K562 (cell line): ENCODE data around the gene PIGQ. TPM values are rescaled to one million over a fixed set of nuclear protein-coding genes. Genes with fewer than 3 reads are reported as not detected.

Experiments used
- ARID2 ChIP-seq: fragments of 450-650 bp; IDR thresholded peaks from 2 replicates; pipeline ENCODE4 v1.6.1; 2017; ENCODE audit warnings: antibody characterized with exemption, mild to moderate bottlenecking
- BDP1 ChIP-seq: IDR thresholded peaks from 3 replicates; pipeline ENCODE4 v1.6.1; 2011; ENCODE audit not compliant: insufficient read length, insufficient read depth
- CEBPG ChIP-seq, 3 experiments: fragments of 200-800 bp in 1 of 3; sonication (Bioruptor generic) in 1 of 3; sonication (generic) in 1 of 3; formaldehyde crosslinking in 1 of 3; IDR thresholded peaks in 2 of 3; conservative IDR thresholded peaks in 1 of 3; 2 replicates each; pipeline versions ENCODE4 v1.6.1 to v1.8.0; 2016 to 2022; ENCODE audit warnings: missing compliant biosample characterization in 2 of 3, missing genetic modification characterization in 2 of 3, mild to moderate bottlenecking in 1 of 3, missing genetic modification reagents in 1 of 3
- CTBP1 ChIP-seq: fragments of 450-650 bp; IDR thresholded peaks from 2 replicates; pipeline ENCODE4 v1.6.1; 2016; ENCODE audit warnings: borderline replicate concordance
- ETS2 ChIP-seq: IDR thresholded peaks from 2 replicates; pipeline ENCODE4 v1.6.1; 2016; ENCODE audit warnings: borderline replicate concordance, missing genetic modification characterization, mild to moderate bottlenecking, moderate library complexity, missing compliant biosample characterization; ENCODE audit not compliant: poor library complexity, severe bottlenecking
- KHSRP ChIP-seq: fragments of 450-650 bp; IDR thresholded peaks from 2 replicates; pipeline ENCODE4 v1.6.1; 2017
- POLR2G ChIP-seq: fragments of 200-400 bp; formaldehyde crosslinking; IDR thresholded peaks from 2 replicates; pipeline ENCODE4 v1.6.1; 2017; ENCODE audit warnings: low read depth, mild to moderate bottlenecking, antibody characterized with exemption, low read length, moderate library complexity
- TCF7 ChIP-seq: sonication (generic); IDR thresholded peaks from 2 replicates; pipeline ENCODE4 v1.6.1; 2016; ENCODE audit warnings: antibody characterized with exemption, borderline replicate concordance
- WHSC1 ChIP-seq: IDR thresholded peaks from one replicate; pipeline ENCODE4 v1.6.1; 2012; ENCODE audit warnings: low read length, control low read depth, inconsistent platforms
- ZBTB7A ChIP-seq: IDR thresholded peaks from 2 replicates; pipeline ENCODE4 v1.6.1; 2011; ENCODE audit warnings: low read depth, mild to moderate bottlenecking, low read length, moderate library complexity, borderline replicate concordance; ENCODE audit not compliant: control insufficient read depth
- ZEB2 ChIP-seq: fragments of 450-650 bp; IDR thresholded peaks from 2 replicates; pipeline ENCODE4 v1.6.1; 2016
- ZNF24 ChIP-seq: fragments of 450-650 bp; IDR thresholded peaks from 2 replicates; pipeline ENCODE4 v1.6.1; 2016
- ZNF75A ChIP-seq: fragments of 450-650 bp; formaldehyde crosslinking; IDR thresholded peaks from 2 replicates; pipeline ENCODE4 v1.4.0; 2020; ENCODE audit warnings: mild to moderate bottlenecking
- polyA plus RNA-seq, 8 experiments: library from polyadenylated mRNA; depleted of rRNA in 4 of 8; stranded (reverse) in 5 of 8; unstranded in 3 of 8; fragments of >200 nt; fragmentation: Nextera tagmentation in 2 of 8; fragmentation: Illumina TruSeq in 1 of 8; extraction: Ambion mirVana in 2 of 8; extraction: Trizol in 1 of 8; gene quantifications; 2 replicates each; pipeline versions ENCODE4 v1.2.1 to v1.2.3, GENCODE V29; 2011 to 2014; ENCODE audit warnings: inconsistent platforms in 1 of 8, missing spikeins in 1 of 8
- total RNA-seq, 7 experiments: library from RNA; depleted of rRNA in 6 of 7; stranded (reverse); fragments of >200 nt in 6 of 7; fragmentation: Illumina TruSeq in 2 of 7; extraction: Trizol in 2 of 7; gene quantifications; 2 replicates each; pipeline versions ENCODE4 v1.2.1 to v1.2.3, GENCODE V29; 2011 to 2021; ENCODE audit warnings: low replicate concordance in 1 of 7
- TF ChIP-seq, protein P1 (sequence below): fragments of 450-650 bp; formaldehyde crosslinking; IDR thresholded peaks from 2 replicates; pipeline ENCODE4 v1.4.0; 2022; ENCODE audit warnings: mild to moderate bottlenecking, moderate library complexity
- TF ChIP-seq, protein P2 (sequence below): fragments of 200-800 bp; sonication (Bioruptor generic); IDR thresholded peaks from 2 replicates; pipeline ENCODE4 v1.6.1; 2016; ENCODE audit warnings: missing genetic modification characterization, missing compliant biosample characterization
- TF ChIP-seq, protein P3 (sequence below): fragments of 250-450 bp; sonication (Bioruptor Pico); IDR thresholded peaks from 2 replicates; pipeline ENCODE4 v1.5.0; 2022; ENCODE audit warnings: mild to moderate bottlenecking
- TF ChIP-seq, protein P4 (sequence below): fragments of 250-450 bp; sonication (Bioruptor Pico); IDR thresholded peaks from 2 replicates; pipeline ENCODE4 v1.4.0; 2020; ENCODE audit warnings: mild to moderate bottlenecking

Gene PIGQ
- total and polyA plus RNA-seq, 9 of the 15 experiments (the other 6 are each of a cell fraction or from before 2014, with no cell fraction given), result 0.20 to 49.6 (median 11.7) TPM

DNA sequence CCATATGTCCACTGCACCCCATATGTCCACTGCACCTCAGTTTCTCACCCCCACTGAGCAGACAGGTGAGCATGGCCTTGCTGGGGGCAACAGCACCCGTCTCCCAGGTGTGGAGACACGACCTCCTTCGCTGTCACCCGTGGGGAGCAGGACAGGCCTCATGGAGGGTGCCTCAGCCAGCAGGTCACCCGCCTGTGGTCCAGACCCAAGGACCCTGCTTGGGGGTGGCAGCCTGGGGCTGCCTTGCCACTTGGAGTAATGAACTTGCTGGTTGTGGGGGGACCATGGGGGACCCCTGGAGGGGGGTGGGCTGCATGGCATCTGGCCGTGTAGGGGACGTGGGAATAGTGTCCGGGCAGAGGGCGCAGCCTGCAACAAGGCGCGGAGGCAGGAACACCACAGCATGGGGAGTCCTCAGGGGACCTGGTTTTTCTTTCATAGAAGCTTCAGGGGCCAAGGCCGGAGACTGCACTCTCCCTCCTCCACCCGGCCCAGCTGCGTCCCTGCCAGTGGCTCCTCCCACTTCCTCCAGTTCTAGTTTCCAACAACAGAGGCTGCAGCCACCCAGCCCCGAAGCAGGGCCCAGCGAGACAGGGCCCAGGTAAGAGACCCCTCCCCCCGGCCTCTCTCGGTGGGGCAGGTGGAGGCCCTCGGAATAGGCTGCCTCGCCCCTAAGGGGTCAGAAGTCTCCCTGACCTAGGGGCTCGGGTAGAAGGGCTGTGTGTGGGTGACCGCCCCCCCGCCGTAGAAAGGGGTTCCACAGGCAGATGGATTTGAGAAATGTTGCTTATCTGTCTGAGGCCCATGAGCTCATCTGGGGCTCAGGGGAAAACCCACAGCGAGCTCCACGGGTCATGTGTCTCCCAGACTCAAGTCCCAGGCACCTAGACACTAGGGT lies 3.0 kb upstream of the PIGQ start, which contains the start of gene NHLRC4 (continued):
- no peak for TF ChIP-seq WHSC1
- TF ChIP-seq BDP1, result no peak
- TF ChIP-seq CTBP1, result peak; percentile 79; the same call in 1 of the 2 replicates
- TF ChIP-seq, protein P1, sequence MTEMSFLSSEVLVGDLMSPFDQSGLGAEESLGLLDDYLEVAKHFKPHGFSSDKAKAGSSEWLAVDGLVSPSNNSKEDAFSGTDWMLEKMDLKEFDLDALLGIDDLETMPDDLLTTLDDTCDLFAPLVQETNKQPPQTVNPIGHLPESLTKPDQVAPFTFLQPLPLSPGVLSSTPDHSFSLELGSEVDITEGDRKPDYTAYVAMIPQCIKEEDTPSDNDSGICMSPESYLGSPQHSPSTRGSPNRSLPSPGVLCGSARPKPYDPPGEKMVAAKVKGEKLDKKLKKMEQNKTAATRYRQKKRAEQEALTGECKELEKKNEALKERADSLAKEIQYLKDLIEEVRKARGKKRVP, result peak; percentile 37; the same call in 1 of the 2 replicates
- no peak for TF ChIP-seq ZNF24
- no peak for TF ChIP-seq CEBPG (CRISPR knock-in tag; IDR thresholded peaks at IDR 0.05)
- TF ChIP-seq CEBPG (tag; conservative IDR thresholded peaks at IDR 0.05 in 1 of 2, IDR thresholded peaks at IDR 0.05 in 1 of 2), result no peak
- no peak for TF ChIP-seq TCF7
- peak; percentile 73 for TF ChIP-seq ZBTB7A
- no peak for TF ChIP-seq KHSRP
- TF ChIP-seq ZEB2, result peak; percentile 76
- TF ChIP-seq, protein P2, sequence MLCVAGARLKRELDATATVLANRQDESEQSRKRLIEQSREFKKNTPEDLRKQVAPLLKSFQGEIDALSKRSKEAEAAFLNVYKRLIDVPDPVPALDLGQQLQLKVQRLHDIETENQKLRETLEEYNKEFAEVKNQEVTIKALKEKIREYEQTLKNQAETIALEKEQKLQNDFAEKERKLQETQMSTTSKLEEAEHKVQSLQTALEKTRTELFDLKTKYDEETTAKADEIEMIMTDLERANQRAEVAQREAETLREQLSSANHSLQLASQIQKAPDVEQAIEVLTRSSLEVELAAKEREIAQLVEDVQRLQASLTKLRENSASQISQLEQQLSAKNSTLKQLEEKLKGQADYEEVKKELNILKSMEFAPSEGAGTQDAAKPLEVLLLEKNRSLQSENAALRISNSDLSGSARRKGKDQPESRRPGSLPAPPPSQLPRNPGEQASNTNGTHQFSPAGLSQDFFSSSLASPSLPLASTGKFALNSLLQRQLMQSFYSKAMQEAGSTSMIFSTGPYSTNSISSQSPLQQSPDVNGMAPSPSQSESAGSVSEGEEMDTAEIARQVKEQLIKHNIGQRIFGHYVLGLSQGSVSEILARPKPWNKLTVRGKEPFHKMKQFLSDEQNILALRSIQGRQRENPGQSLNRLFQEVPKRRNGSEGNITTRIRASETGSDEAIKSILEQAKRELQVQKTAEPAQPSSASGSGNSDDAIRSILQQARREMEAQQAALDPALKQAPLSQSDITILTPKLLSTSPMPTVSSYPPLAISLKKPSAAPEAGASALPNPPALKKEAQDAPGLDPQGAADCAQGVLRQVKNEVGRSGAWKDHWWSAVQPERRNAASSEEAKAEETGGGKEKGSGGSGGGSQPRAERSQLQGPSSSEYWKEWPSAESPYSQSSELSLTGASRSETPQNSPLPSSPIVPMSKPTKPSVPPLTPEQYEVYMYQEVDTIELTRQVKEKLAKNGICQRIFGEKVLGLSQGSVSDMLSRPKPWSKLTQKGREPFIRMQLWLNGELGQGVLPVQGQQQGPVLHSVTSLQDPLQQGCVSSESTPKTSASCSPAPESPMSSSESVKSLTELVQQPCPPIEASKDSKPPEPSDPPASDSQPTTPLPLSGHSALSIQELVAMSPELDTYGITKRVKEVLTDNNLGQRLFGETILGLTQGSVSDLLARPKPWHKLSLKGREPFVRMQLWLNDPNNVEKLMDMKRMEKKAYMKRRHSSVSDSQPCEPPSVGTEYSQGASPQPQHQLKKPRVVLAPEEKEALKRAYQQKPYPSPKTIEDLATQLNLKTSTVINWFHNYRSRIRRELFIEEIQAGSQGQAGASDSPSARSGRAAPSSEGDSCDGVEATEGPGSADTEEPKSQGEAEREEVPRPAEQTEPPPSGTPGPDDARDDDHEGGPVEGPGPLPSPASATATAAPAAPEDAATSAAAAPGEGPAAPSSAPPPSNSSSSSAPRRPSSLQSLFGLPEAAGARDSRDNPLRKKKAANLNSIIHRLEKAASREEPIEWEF (CRISPR knock-in tag), result no peak
- peak; percentile 78 for TF ChIP-seq POLR2G
- TF ChIP-seq ZNF75A (CRISPR knock-in tag), result no peak; the same call in 1 of the 2 replicates
- no peak for TF ChIP-seq ETS2
- TF ChIP-seq, protein P3, sequence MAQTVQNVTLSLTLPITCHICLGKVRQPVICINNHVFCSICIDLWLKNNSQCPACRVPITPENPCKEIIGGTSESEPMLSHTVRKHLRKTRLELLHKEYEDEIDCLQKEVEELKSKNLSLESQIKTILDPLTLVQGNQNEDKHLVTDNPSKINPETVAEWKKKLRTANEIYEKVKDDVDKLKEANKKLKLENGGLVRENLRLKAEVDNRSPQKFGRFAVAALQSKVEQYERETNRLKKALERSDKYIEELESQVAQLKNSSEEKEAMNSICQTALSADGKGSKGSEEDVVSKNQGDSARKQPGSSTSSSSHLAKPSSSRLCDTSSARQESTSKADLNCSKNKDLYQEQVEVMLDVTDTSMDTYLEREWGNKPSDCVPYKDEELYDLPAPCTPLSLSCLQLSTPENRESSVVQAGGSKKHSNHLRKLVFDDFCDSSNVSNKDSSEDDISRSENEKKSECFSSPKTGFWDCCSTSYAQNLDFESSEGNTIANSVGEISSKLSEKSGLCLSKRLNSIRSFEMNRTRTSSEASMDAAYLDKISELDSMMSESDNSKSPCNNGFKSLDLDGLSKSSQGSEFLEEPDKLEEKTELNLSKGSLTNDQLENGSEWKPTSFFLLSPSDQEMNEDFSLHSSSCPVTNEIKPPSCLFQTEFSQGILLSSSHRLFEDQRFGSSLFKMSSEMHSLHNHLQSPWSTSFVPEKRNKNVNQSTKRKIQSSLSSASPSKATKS (CRISPR knock-in tag), result no peak
- TF ChIP-seq, protein P4, sequence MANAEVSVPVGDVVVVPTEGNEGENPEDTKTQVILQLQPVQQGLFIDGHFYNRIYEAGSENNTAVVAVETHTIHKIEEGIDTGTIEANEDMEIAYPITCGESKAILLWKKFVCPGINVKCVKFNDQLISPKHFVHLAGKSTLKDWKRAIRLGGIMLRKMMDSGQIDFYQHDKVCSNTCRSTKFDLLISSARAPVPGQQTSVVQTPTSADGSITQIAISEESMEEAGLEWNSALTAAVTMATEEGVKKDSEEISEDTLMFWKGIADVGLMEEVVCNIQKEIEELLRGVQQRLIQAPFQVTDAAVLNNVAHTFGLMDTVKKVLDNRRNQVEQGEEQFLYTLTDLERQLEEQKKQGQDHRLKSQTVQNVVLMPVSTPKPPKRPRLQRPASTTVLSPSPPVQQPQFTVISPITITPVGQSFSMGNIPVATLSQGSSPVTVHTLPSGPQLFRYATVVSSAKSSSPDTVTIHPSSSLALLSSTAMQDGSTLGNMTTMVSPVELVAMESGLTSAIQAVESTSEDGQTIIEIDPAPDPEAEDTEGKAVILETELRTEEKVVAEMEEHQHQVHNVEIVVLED (CRISPR knock-in tag), result 0 out of 2 replicates have a peak, but pooled peaks have one; percentile 2
- TF ChIP-seq ARID2, result no peak
